ENCODE measurements around the gene JAK1.

JAK1 gene

GRCh38 chr1:64984737-64985136 is 18.4 kb upstream of the JAK1 start:
- H3K27ac ChIP-seq, result no peak overlapping the region
- no peak for TF ChIP-seq ZFX (IDR thresholded peaks at IDR 0.05; ENCODE audit: borderline replicate concordance)
- TF ChIP-seq, protein P1, sequence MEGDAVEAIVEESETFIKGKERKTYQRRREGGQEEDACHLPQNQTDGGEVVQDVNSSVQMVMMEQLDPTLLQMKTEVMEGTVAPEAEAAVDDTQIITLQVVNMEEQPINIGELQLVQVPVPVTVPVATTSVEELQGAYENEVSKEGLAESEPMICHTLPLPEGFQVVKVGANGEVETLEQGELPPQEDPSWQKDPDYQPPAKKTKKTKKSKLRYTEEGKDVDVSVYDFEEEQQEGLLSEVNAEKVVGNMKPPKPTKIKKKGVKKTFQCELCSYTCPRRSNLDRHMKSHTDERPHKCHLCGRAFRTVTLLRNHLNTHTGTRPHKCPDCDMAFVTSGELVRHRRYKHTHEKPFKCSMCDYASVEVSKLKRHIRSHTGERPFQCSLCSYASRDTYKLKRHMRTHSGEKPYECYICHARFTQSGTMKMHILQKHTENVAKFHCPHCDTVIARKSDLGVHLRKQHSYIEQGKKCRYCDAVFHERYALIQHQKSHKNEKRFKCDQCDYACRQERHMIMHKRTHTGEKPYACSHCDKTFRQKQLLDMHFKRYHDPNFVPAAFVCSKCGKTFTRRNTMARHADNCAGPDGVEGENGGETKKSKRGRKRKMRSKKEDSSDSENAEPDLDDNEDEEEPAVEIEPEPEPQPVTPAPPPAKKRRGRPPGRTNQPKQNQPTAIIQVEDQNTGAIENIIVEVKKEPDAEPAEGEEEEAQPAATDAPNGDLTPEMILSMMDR (IDR thresholded peaks at IDR 0.05), result no peak

DNA sequence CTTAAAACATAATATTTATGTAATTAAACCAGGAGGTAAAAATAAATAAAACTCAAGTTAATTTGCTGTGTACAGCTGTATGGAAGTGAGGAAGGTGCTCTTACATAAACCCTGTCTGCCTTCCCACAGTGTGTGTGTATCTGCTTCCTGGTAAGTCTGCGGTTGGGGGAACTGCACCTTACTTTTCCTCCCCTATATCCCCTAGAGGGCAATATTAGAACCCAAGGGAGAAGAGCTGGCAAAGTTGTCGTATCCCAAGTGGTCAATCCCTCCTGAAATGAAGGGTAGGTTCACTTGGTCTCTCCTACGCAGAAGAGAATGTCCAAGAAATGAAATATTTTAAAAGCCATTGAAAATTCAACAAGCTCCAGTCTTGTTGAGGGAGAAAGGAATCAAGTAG is 17.8 kb upstream of the JAK1 start:
- TF ChIP-seq, protein P1 (IDR thresholded peaks at IDR 0.05), result no peak
- no peak for TF ChIP-seq ZFX (IDR thresholded peaks at IDR 0.05; ENCODE audit: borderline replicate concordance)
- H3K27ac ChIP-seq, result no peak overlapping the region

GRCh38 chr1:64983110-64983509 is 16.8 kb upstream of the JAK1 start:
- TF ChIP-seq ZFX (IDR thresholded peaks at IDR 0.05; ENCODE audit: borderline replicate concordance), result no peak
- TF ChIP-seq, protein P1 (IDR thresholded peaks at IDR 0.05), result no peak
- no peak overlapping the region for H3K27ac ChIP-seq

GRCh38 chr1:64981601-64982533 is 15.5 kb upstream of the JAK1 start:
- TF ChIP-seq, protein P1 (IDR thresholded peaks at IDR 0.05), result no peak
- TF ChIP-seq ZFX (IDR thresholded peaks at IDR 0.05; ENCODE audit: borderline replicate concordance), result no peak

DNA sequence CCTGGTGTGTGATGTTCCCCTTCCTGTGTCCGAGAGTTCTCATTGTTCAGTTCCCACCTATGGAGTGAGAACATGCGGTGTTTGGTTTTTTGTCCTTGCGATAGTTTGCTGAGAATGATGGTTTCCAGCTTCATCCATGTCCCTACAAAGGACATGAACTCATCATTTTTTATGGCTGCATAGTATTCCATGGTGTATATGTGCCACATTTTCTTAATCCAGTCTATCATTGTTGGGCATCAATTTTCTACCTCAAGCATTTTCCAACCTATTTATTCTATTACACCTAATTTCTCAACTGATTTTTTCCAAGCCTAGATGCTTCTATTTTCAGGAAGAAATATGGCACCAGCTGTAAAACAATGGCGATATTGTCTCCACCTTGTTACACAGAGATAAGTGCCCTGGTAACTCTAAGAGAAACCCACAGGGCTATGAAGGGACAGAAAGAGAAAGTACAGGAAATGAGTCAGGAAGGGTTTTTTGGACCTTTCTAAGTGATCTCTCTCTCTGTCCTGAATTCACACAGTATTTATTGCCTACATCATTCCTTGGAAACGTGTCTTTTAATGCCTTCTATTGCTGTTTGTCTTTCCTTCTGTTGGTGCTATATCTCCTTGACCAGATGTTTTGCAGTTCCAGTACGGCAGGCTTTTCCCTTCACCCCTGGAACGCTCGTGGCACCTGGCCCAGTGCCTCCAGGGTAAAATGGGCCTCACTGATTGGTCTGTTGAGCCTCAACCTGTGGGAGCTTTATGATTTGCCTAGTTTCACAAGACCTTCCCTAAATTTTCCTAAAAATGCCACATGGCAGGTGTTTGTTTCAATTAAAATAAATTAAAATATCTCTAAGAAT is 14.6 kb upstream of the JAK1 start:
- H3K27ac ChIP-seq, result no peak overlapping the region
- TF ChIP-seq ZFX (IDR thresholded peaks at IDR 0.05; ENCODE audit: borderline replicate concordance), result no peak
- TF ChIP-seq, protein P1 (IDR thresholded peaks at IDR 0.05), result no peak

More at GRCh38 chr1:64981601-64982533, 15.5 kb upstream of the JAK1 start:
- H3K27ac ChIP-seq, result no peak overlapping the region

GRCh38 chr1:64979358-64979757 is 13.0 kb upstream of the JAK1 start:
- no peak overlapping the region for H3K27ac ChIP-seq
- TF ChIP-seq, protein P1 (IDR thresholded peaks at IDR 0.05), result no peak
- no peak for TF ChIP-seq ZFX (IDR thresholded peaks at IDR 0.05; ENCODE audit: borderline replicate concordance)

Measured in 22Rv1 (cell line).